Measurements from ENCODE around the gene APLNR.

- TF ChIP-seq CTCF (optimal IDR thresholded peaks at IDR 0.05 in 1 of 3, IDR thresholded peaks at IDR 0.05 in 1 of 3, conservative IDR thresholded peaks at IDR 0.05 in 1 of 3; ENCODE audit: extremely low read depth in 1 of 3, insufficient read depth in 2 of 3, low read length in 3 of 3) (no peak), EZH2 (IDR thresholded peaks at IDR 0.05; ENCODE audit: low read length) (no peak)
Observed at GRCh38 chr11:57283231-57283990, 46.4 kb upstream of the APLNR start.
